ENCODE results near the gene HTR3C. TPM values are rescaled to one million over a fixed set of nuclear protein-coding genes. Genes with fewer than 3 reads are reported as not detected.
"Not testable (repeated sequence)": the region's sequence is repeated elsewhere in the genome, so short reads cannot be mapped to it uniquely, and the experiment has no call there.

The HTR3C gene
- total RNA-seq, 2 experiments from 2014 or later = not detected

GRCh38 chr3:184004476-184004875, 48.4 kb upstream of the HTR3C start:
- Histone ChIP-seq H3K9me2 (ENCODE audit: insufficient read depth, low read length) (no peaks in the 10 kb centered on the region), H3K27ac (ENCODE audit: low read depth, low read length, poor library complexity, severe bottlenecking) (no peak overlapping the region), H2AFZ (ENCODE audit: low read length) (no peak overlapping the region), H3K4me2 (ENCODE audit: low read length) (no peak overlapping the region), H3K9me3 (ENCODE audit: low read length) (no peaks in the 10 kb centered on the region), H3K4me1 (ENCODE audit: insufficient read depth, low read length, poor library complexity, severe bottlenecking) (peaks cover 31% of the 10 kb centered on the region), H3K79me2 (ENCODE audit: insufficient read depth, low read depth, low read length) (no peaks in the 10 kb centered on the region), H3K4me3 (ENCODE audit: low read depth, low read length, poor library complexity, severe bottlenecking) (no peak overlapping the region), H4K20me1 (ENCODE audit: insufficient read depth, low read length) (no peaks in the 10 kb centered on the region), H3K36me3 (ENCODE audit: insufficient read depth, low read length) (peaks cover 22% of the 10 kb centered on the region)
- intact Hi-C loops (cut with micrococcal nuclease; ENCODE audit: unreplicated experiment) = no loop called here
- DNase-seq (ENCODE audit: low spot score) = no peak
- BruUV-seq (replicated peaks) = no TSS peak
- ChIA-PET CTCF (ENCODE audit: unreplicated experiment) (no interaction called here), POLR2A (interaction anchor here (3.1 kb wide), 1 partner anchor 11 kb away, joined by 20 read pairs; no protein-coding TSS in a partner anchor)
- no peak for TF ChIP-seq CTCF (conservative IDR thresholded peaks at IDR 0.05; ENCODE audit: low read length)
- no peak for TF ChIP-seq EZH2phosphoT487 (IDR thresholded peaks at IDR 0.05; ENCODE audit: borderline replicate concordance, low read depth, low read length)

GRCh38 chr3:184005941-184006507, 46.8 kb upstream of the HTR3C start:
- peaks cover 30% of the 10 kb centered on the region for H3K36me3 ChIP-seq (ENCODE audit: insufficient read depth, low read length)
- no peaks in the 10 kb centered on the region for H3K9me3 ChIP-seq (ENCODE audit: low read length)
- H3K27ac ChIP-seq (ENCODE audit: low read depth, low read length, poor library complexity, severe bottlenecking) = peak overlapping the region; percentile 44
- H3K79me2 ChIP-seq (ENCODE audit: insufficient read depth, low read depth, low read length) = no peaks in the 10 kb centered on the region
- H3K4me1 ChIP-seq (ENCODE audit: insufficient read depth, low read length, poor library complexity, severe bottlenecking) = peaks cover 31% of the 10 kb centered on the region
- peak overlapping the region; percentile 71 for H3K4me2 ChIP-seq (ENCODE audit: low read length)
- CTCF ChIA-PET (ENCODE audit: unreplicated experiment) = interaction anchor here (0.6 to 0.8 kb wide), 4 partner anchors 11 to 1937 kb away, joined by 3 read pairs; no protein-coding TSS in a partner anchor
- no peak for TF ChIP-seq EZH2phosphoT487 (IDR thresholded peaks at IDR 0.05; ENCODE audit: borderline replicate concordance, low read depth, low read length)
- no peak for TF ChIP-seq CTCF (conservative IDR thresholded peaks at IDR 0.05; ENCODE audit: low read length)
- H4K20me1 ChIP-seq (ENCODE audit: insufficient read depth, low read length) = no peaks in the 10 kb centered on the region
- POLR2A ChIA-PET = interaction anchor here (0.6 to 3.1 kb wide), 11 partner anchors 9 to 1040 kb away, joined by 3 to 20 read pairs (median 4); partner anchors contain the start of genes EIF2B5 and PARL
- H2AFZ ChIP-seq (ENCODE audit: low read length) = peak overlapping the region; percentile 67; the same call in 1 of the 2 replicates
- BruUV-seq (replicated peaks) = no TSS peak
- peak; percentile 72 for DNase-seq (ENCODE audit: low spot score)
- no peak overlapping the region for H3K4me3 ChIP-seq (ENCODE audit: low read depth, low read length, poor library complexity, severe bottlenecking)
- no peaks in the 10 kb centered on the region for H3K9me2 ChIP-seq (ENCODE audit: insufficient read depth, low read length)
- intact Hi-C loops (cut with micrococcal nuclease; ENCODE audit: unreplicated experiment) = no loop called here

- H3K4me1 ChIP-seq (ENCODE audit: insufficient read depth, low read length, poor library complexity, severe bottlenecking) = peaks cover 31% of the 10 kb centered on the region
- POLR2A ChIA-PET = interaction anchor here (0.6 to 3.1 kb wide), 9 partner anchors 8 to 679 kb away, joined by 3 to 20 read pairs (median 6); no protein-coding TSS in a partner anchor
- H3K4me2 ChIP-seq (ENCODE audit: low read length) = peak overlapping the region; percentile 71; the same call in 1 of the 2 replicates
- H3K4me3 ChIP-seq (ENCODE audit: low read depth, low read length, poor library complexity, severe bottlenecking); H4K20me1 ChIP-seq (ENCODE audit: insufficient read depth, low read length); H3K9me3 ChIP-seq (ENCODE audit: low read length); H3K27ac ChIP-seq (ENCODE audit: low read depth, low read length, poor library complexity, severe bottlenecking); H3K9me2 ChIP-seq (ENCODE audit: insufficient read depth, low read length); BruUV-seq (replicated peaks); H3K79me2 ChIP-seq (ENCODE audit: insufficient read depth, low read depth, low read length); CTCF ChIA-PET (ENCODE audit: unreplicated experiment); DNase-seq (ENCODE audit: low spot score); intact Hi-C loops (cut with micrococcal nuclease; ENCODE audit: unreplicated experiment): not testable (repeated sequence)
- H2AFZ ChIP-seq (ENCODE audit: low read length) = peak overlapping the region; percentile 67; the same call in 1 of the 2 replicates
- H3K36me3 ChIP-seq (ENCODE audit: insufficient read depth, low read length) = peaks cover 42% of the 10 kb centered on the region
Observed at GRCh38 chr3:184007143-184007813, 45.6 kb upstream of the HTR3C start.
